A673 (cell line): ENCODE measurements around the gene DIP2C. TPM values are rescaled to one million over a fixed set of nuclear protein-coding genes. Genes with fewer than 3 reads are reported as not detected.

Experiments used
- BruUV-seq: library from RNA; stranded (reverse); fragments of 400-500 nt; replicated peaks from 2 replicates; lab custom pipeline; 2021; lab: Mats Ljungman, UMichigan
- CTCF ChIA-PET: fragments of 300-600 bp; sonication (Branson Sonifier 250); formaldehyde crosslinking; loops from one replicate; lab custom pipeline; 2022; ENCODE audit warnings: antibody characterized with exemption; lab: Charles Lee
- POLR2A ChIA-PET: fragments of 300-600 bp; sonication (Branson Sonifier 250); formaldehyde crosslinking; loops from one replicate; lab custom pipeline; 2022; ENCODE audit warnings: antibody characterized with exemption; ENCODE audit not compliant: low non-redundant PET; lab: Charles Lee
- DNase-seq: peaks from one replicate; pipeline ENCODE4 v3.0.0-alpha.2; 2015; ENCODE audit warnings: low spot score
- H3K27ac ChIP-seq: fragments of 200-600 bp; sonication (generic); 2 replicates; pipeline ENCODE4 v1.5.1; 2016; ENCODE audit warnings: mixed run types, low read depth, mild to moderate bottlenecking, mixed read lengths, antibody characterized with exemption, low read length; ENCODE audit not compliant: poor library complexity, severe bottlenecking
- H3K27me3 ChIP-seq: fragments of 200-600 bp; sonication (generic); replicated peaks from 2 replicates; pipeline ENCODE4 v1.6.1; 2017; ENCODE audit warnings: mixed run types, low read depth, mild to moderate bottlenecking, mixed read lengths, antibody characterized with exemption, low read length; ENCODE audit not compliant: insufficient read depth, poor library complexity
- H3K36me3 ChIP-seq: fragments of 200-600 bp; sonication (generic); 2 replicates; pipeline ENCODE4 v1.6.1; 2016; ENCODE audit warnings: mixed run types, mild to moderate bottlenecking, mixed read lengths, antibody characterized with exemption, low read length; ENCODE audit not compliant: insufficient read depth, poor library complexity, severe bottlenecking
- H3K4me1 ChIP-seq: fragments of 200-600 bp; sonication (generic); 2 replicates; pipeline ENCODE4 v1.6.1; 2017; ENCODE audit warnings: mixed run types, mild to moderate bottlenecking, mixed read lengths, antibody characterized with exemption, low read length; ENCODE audit not compliant: insufficient read depth, poor library complexity, severe bottlenecking
- H3K4me3 ChIP-seq: fragments of 200-600 bp; sonication (generic); 2 replicates; pipeline ENCODE4 v1.5.1; 2016; ENCODE audit warnings: low read depth, mixed run types, mild to moderate bottlenecking, mixed read lengths, low read length; ENCODE audit not compliant: poor library complexity, severe bottlenecking
- H3K9me3 ChIP-seq: fragments of 200-600 bp; sonication (generic); 2 replicates; pipeline ENCODE4 v1.6.1; 2016; ENCODE audit warnings: mixed run types, low read depth, mild to moderate bottlenecking, mixed read lengths, antibody characterized with exemption, low read length; ENCODE audit not compliant: poor library complexity, severe bottlenecking
- CTCF ChIP-seq: fragments of 300-800, 200-600 bp; sonication (generic); conservative IDR thresholded peaks from 2 replicates; pipeline ENCODE4 v1.5.1; 2017; ENCODE audit warnings: low read depth, mild to moderate bottlenecking, antibody characterized with exemption, low read length, moderate library complexity, mixed read lengths
- EZH2 ChIP-seq: fragments of 200-600 bp; sonication (generic); IDR thresholded peaks from 2 replicates; pipeline ENCODE4 v1.6.1; 2017; ENCODE audit warnings: borderline replicate concordance, low read depth, mild to moderate bottlenecking, mixed read lengths, antibody characterized with exemption, low read length; ENCODE audit not compliant: poor library complexity, severe bottlenecking
- intact Hi-C: fragments of 100-400 bp; cut with micrococcal nuclease; formaldehyde crosslinking; loops from one replicate; pipeline ENCODE4 v1.10.0; 2022; ENCODE audit not compliant: unreplicated experiment
- total RNA-seq: library from RNA; stranded (reverse); gene quantifications from 2 replicates; pipeline ENCODE4 v1.2.3, GENCODE V29; 2021

DIP2C gene
- total RNA-seq, 1 experiment from 2014 or later: 13.2 TPM

- no peak for DNase-seq
- ChIA-PET POLR2A (no interaction called here), CTCF (no interaction called here)
- Histone ChIP-seq H3K9me3 (no peaks in the 10 kb centered on the region), H3K4me3 (no peak overlapping the region), H3K27ac (no peak overlapping the region), H3K4me1 (no peaks in the 10 kb centered on the region), H3K27me3 (no peaks in the 10 kb centered on the region), H3K36me3 (no peaks in the 10 kb centered on the region)
- BruUV-seq: no TSS peak
- intact Hi-C loops: no loop called here
- TF ChIP-seq CTCF (no peak), EZH2 (no peak)
Observed at GRCh38 chr10:452512-453426, 236.7 kb downstream of the DIP2C start.

- BruUV-seq: no TSS peak
- Histone ChIP-seq H3K9me3 (no peaks in the 10 kb centered on the region), H3K27me3 (no peaks in the 10 kb centered on the region), H3K4me3 (no peak overlapping the region), H3K36me3 (no peaks in the 10 kb centered on the region), H3K27ac (no peak overlapping the region), H3K4me1 (no peaks in the 10 kb centered on the region)
- TF ChIP-seq CTCF (no peak), EZH2 (no peak)
- no peak for DNase-seq
- intact Hi-C loops: no loop called here
- CTCF ChIA-PET: no interaction called here
- POLR2A ChIA-PET: no interaction called here
Observed at GRCh38 chr10:451856-452255, 237.6 kb downstream of the DIP2C start.

GRCh38 chr10:451021-451471 is 238.4 kb downstream of the DIP2C start:
- no peak for DNase-seq
- H3K27ac ChIP-seq: no peak overlapping the region
- POLR2A ChIA-PET: no interaction called here
- no TSS peak for BruUV-seq
- CTCF ChIA-PET: no interaction called here
- H3K9me3 ChIP-seq: no peaks in the 10 kb centered on the region
- no peaks in the 10 kb centered on the region for H3K36me3 ChIP-seq
- no peaks in the 10 kb centered on the region for H3K4me1 ChIP-seq
- H3K4me3 ChIP-seq: no peak overlapping the region
- intact Hi-C loops: no loop called here
- no peak for TF ChIP-seq CTCF
- TF ChIP-seq EZH2: no peak
- no peaks in the 10 kb centered on the region for H3K27me3 ChIP-seq
